ENCODE measurements around the gene CCL7. TPM values are rescaled to one million over a fixed set of nuclear protein-coding genes. Genes with fewer than 3 reads are reported as not detected.

CCL7 gene
- total and polyA plus RNA-seq, 4 donors = not detected

DNA sequence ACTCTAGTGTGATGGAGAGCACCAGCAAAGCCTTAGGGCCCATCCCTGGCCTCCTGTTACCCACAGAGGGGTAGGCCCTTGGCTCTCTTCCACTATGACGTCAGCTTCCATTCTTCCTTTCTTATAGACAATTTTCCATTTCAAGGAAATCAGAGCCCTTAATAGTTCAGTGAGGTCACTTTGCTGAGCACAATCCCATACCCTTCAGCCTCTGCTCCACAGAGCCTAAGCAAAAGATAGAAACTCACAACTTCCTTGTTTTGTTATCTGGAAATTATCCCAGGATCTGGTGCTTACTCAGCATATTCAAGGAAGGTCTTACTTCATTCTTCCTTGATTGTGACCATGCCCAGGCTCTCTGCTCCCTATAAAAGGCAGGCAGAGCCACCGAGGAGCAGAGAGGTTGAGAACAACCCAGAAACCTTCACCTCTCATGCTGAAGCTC lies 49.0 kb downstream of the CCL7 start, which contains the start of gene CCL8:
CCL8 (plus strand) TSS at position 397 of the 445 bp plus-strand sequence. CDS start 67 bp downstream, outside the sequence.
- no peaks in the 10 kb centered on the region for H3K9me3 ChIP-seq (ENCODE audit: control insufficient read depth in 4 of 4, low read length in 3 of 4)
- DNase-seq (ENCODE audit: low spot score) = no peak
- H3K27me3 ChIP-seq (ENCODE audit: control insufficient read depth in 4 of 4, insufficient read depth in 4 of 4, low read length in 3 of 4) = peaks cover 0 to 2% (median 0%) of the 10 kb centered on the region in 4 donors
- TF ChIP-seq SP1 (IDR thresholded peaks at IDR 0.05) (no peak), FOXA2 (IDR thresholded peaks at IDR 0.05) (no peak), GABPA (IDR thresholded peaks at IDR 0.05 in 1 of 2, conservative IDR thresholded peaks at IDR 0.05 in 1 of 2) (no peak), YY1 (IDR thresholded peaks at IDR 0.05) (no peak), ZBTB33 (IDR thresholded peaks at IDR 0.05) (no peak), NR2F2 (IDR thresholded peaks at IDR 0.05) (no peak), JUND (IDR thresholded peaks at IDR 0.05) (no peak), EGR1 (IDR thresholded peaks at IDR 0.05; ENCODE audit: low read depth in 2 of 2) (no peak), ATF3 (IDR thresholded peaks at IDR 0.05) (no peak)
- H3K4me3 ChIP-seq (ENCODE audit: low read depth in 1 of 3, low read length in 3 of 3) = no peak within 1 kb of the TSS
- WGBS = 54% methylated on average over 2 of the region's 2 CpGs
- no peaks in the 10 kb centered on the region for H3K36me3 ChIP-seq (ENCODE audit: control insufficient read depth in 4 of 4, insufficient read depth in 3 of 4, low read depth in 1 of 4, low read length in 3 of 4)
- no peaks in the 10 kb centered on the region for H3K4me1 ChIP-seq (ENCODE audit: control insufficient read depth in 4 of 4, insufficient read depth in 4 of 4, low read length in 3 of 4)
- H3K9ac ChIP-seq (ENCODE audit: low read depth in 1 of 2, low read length in 2 of 2) = no peak within 1 kb of the TSS
- H3K27ac ChIP-seq (ENCODE audit: low read depth in 1 of 2, low read length in 2 of 2) = no peak within 1 kb of the TSS

Other genes starting within 250 kb of the CCL7 start
- gene CCL2, start 14.9 kb upstream of the CCL7 start, total RNA-seq = 1 to 10 TPM; 3.5 to 6.1 TPM
- 1 to 10 TPM; 4.7 to 8.9 TPM for gene CCL2, start 14.9 kb upstream of the CCL7 start, polyA plus RNA-seq
- not detected for gene CCL11, start 15.5 kb downstream of the CCL7 start, total RNA-seq
- not detected for gene CCL11, start 15.5 kb downstream of the CCL7 start, polyA plus RNA-seq
- gene CCL8, start 49.2 kb downstream of the CCL7 start, total RNA-seq = not detected
- gene CCL8, start 49.2 kb downstream of the CCL7 start, polyA plus RNA-seq = under 1 TPM in 1 of 2 donors, not detected in 1; 0.03 TPM
- under 1 TPM in 1 of 2 donors, not detected in 1; 0.84 TPM for gene CCL13, start 86.3 kb downstream of the CCL7 start, total RNA-seq
- gene CCL13, start 86.3 kb downstream of the CCL7 start, polyA plus RNA-seq = under 1 TPM in 1 of 2 donors, not detected in 1; 0.12 TPM
- not detected for gene CCL1, start 93.0 kb downstream of the CCL7 start, total RNA-seq
- gene CCL1, start 93.0 kb downstream of the CCL7 start, polyA plus RNA-seq = not detected

Measured in liver (tissue), 9 donors.